Spleen (tissue), 7 donors: ENCODE data around the gene TDP2.

Source experiments
- CTCF ChIP-seq, 11 experiments: fragments of 200-600 bp in 7 of 11; fragments of 450-650 bp in 4 of 11; sonication (generic) in 4 of 11; IDR thresholded peaks in 8 of 11; conservative IDR thresholded peaks in 3 of 11; 1 replicate in 7 of 11; 2 replicates in 4 of 11; pipeline versions ENCODE4 v1.4.0 to v1.8.0; 2016 to 2021; ENCODE audit warnings: antibody characterized with exemption in 11 of 11, inconsistent platforms in 4 of 11, mild to moderate bottlenecking in 1 of 11
- POLR2AphosphoS5 ChIP-seq, 3 donors: sonication (generic); formaldehyde crosslinking; IDR thresholded peaks; one replicate each; pipeline ENCODE4 v1.5.1; 2017; ENCODE audit warnings: antibody characterized with exemption in 3 of 3
- donor health status: DM: no; HTN: no; CAD: no; lungs with moderate emphysema.
- donor health status: DM: no; HTN: no; CAD: no.
- donor health status: DM: no; HTN: no; CAD: no.

- no peak for TF ChIP-seq CTCF (IDR thresholded peaks at IDR 0.05 in 8 of 11, conservative IDR thresholded peaks at IDR 0.05 in 3 of 11)
- TF ChIP-seq POLR2AphosphoS5 (IDR thresholded peaks at IDR 0.05) = no peak
These were observed 23.3 kb upstream of the TDP2 start for GRCh38 chr6:24689964-24690363.
